K562 (cell line): ENCODE data around the gene TMEM217. TPM values are rescaled to one million over a fixed set of nuclear protein-coding genes. Genes with fewer than 3 reads are reported as not detected.
A peak's percentile ranks its signal among the peaks of the same experiment; 100 is the strongest.

Experiments
- ERF ChIP-seq: fragments of 450-650 bp; formaldehyde crosslinking; IDR thresholded peaks from 2 replicates; pipeline ENCODE4 v1.4.0; 2020; ENCODE audit warnings: mild to moderate bottlenecking, mixed read lengths
- ESRRA ChIP-seq: fragments of 450-650 bp; IDR thresholded peaks from 2 replicates; pipeline ENCODE4 v1.6.1; 2014; ENCODE audit warnings: low read depth, mild to moderate bottlenecking, moderate library complexity, borderline replicate concordance
- MTA1 ChIP-seq: fragments of 450-650 bp; IDR thresholded peaks from 2 replicates; pipeline ENCODE4 v1.6.1; 2017; ENCODE audit warnings: borderline replicate concordance
- RB1 ChIP-seq: fragments of 450-650 bp; IDR thresholded peaks from 2 replicates; pipeline ENCODE4 v1.6.1; 2017; ENCODE audit warnings: low read depth, mild to moderate bottlenecking
- RBBP5 ChIP-seq: fragments of 200-600 bp; sonication (generic); IDR thresholded peaks from 2 replicates; pipeline ENCODE4 v1.6.1; 2012; ENCODE audit warnings: borderline replicate concordance, mild to moderate bottlenecking, low read length, control low read depth, inconsistent platforms; ENCODE audit not compliant: insufficient read depth, poor library complexity, severe bottlenecking
- TEAD1 ChIP-seq, 2 experiments: fragments of 450-650 bp in 1 of 2; sonication (generic) in 1 of 2; formaldehyde crosslinking; IDR thresholded peaks; 2 replicates each; pipeline versions ENCODE4 v1.4.0 to v1.8.0; 2020 to 2022; ENCODE audit warnings: mild to moderate bottlenecking in 2 of 2, missing genetic modification reagents in 1 of 2
- ZNF79 ChIP-seq: fragments of 250-450 bp; sonication (Bioruptor Pico); IDR thresholded peaks from 2 replicates; pipeline ENCODE4 v1.4.0; 2020; ENCODE audit warnings: low read depth, mild to moderate bottlenecking, moderate library complexity
- polyA plus RNA-seq, 8 experiments: library from polyadenylated mRNA; depleted of rRNA in 4 of 8; stranded (reverse) in 5 of 8; unstranded in 3 of 8; fragments of >200 nt; fragmentation: Nextera tagmentation in 2 of 8; fragmentation: Illumina TruSeq in 1 of 8; extraction: Ambion mirVana in 2 of 8; extraction: Trizol in 1 of 8; gene quantifications; 2 replicates each; pipeline versions ENCODE4 v1.2.1 to v1.2.3, GENCODE V29; 2011 to 2014; ENCODE audit warnings: inconsistent platforms in 1 of 8, missing spikeins in 1 of 8
- total RNA-seq, 7 experiments: library from RNA; depleted of rRNA in 6 of 7; stranded (reverse); fragments of >200 nt in 6 of 7; fragmentation: Illumina TruSeq in 2 of 7; extraction: Trizol in 2 of 7; gene quantifications; 2 replicates each; pipeline versions ENCODE4 v1.2.1 to v1.2.3, GENCODE V29; 2011 to 2021; ENCODE audit warnings: low replicate concordance in 1 of 7
- TF ChIP-seq, protein P1 (sequence below): fragments of 200-800 bp; sonication (Bioruptor generic); IDR thresholded peaks from 2 replicates; pipeline ENCODE4 v1.6.1; 2017; ENCODE audit warnings: missing genetic modification characterization, missing compliant biosample characterization
- TF ChIP-seq, protein P2 (sequence below): fragments of 450-650 bp; IDR thresholded peaks from 2 replicates; pipeline ENCODE4 v1.6.1; 2016
- TF ChIP-seq, protein P3 (sequence below), 2 experiments: fragments of 450-650 bp; formaldehyde crosslinking in 1 of 2; IDR thresholded peaks; 2 replicates each; pipeline versions ENCODE4 v1.4.0 to v1.6.1; 2014 to 2020; ENCODE audit warnings: mild to moderate bottlenecking in 2 of 2, borderline replicate concordance in 1 of 2, low read depth in 1 of 2
- TF ChIP-seq, protein P4 (sequence below): fragments of 250-450 bp; sonication (Bioruptor Pico); IDR thresholded peaks from 2 replicates; pipeline ENCODE4 v1.5.0; 2021; ENCODE audit warnings: mild to moderate bottlenecking, moderate library complexity

The TMEM217 gene
- total and polyA plus RNA-seq, 9 of the 15 experiments (the other 6 are each of a cell fraction or from before 2014, with no cell fraction given) = 1.3 to 8.0 (median 1.9) TPM

DNA sequence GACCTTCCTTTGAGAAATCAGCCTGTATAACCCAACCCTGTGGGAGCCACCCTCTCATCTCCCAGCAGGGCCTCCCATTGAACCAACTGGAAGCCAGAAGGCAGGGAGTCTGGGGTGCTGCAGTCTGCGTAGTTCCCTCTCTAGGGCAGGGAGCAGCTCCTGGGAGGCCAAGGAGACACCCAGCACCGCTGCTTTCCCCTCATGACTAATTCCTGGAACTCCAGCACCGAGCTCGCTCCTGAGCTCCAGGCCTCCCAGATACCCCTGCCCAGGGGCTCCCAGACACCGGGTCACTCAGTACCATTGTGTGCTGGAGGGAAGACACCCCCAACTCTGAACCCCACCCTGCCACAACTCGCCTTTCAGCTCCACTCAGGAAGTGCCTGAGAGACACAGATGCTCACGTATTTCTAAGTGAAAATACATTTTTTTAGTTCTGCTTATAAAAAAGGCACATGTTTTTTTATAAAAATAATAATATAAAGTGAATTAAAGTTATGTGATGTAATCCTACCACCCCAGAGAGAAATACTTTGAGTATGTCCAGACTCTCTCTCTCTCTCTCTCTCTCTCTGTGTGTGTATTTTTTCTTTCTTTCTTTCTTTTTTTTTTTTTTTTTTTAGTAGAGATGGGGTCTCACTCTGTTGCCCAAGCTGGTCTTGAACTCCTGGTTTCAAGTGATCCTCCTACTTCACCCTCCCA, 70.5 kb downstream of the TMEM217 start (continued):
- TF ChIP-seq, protein P1, sequence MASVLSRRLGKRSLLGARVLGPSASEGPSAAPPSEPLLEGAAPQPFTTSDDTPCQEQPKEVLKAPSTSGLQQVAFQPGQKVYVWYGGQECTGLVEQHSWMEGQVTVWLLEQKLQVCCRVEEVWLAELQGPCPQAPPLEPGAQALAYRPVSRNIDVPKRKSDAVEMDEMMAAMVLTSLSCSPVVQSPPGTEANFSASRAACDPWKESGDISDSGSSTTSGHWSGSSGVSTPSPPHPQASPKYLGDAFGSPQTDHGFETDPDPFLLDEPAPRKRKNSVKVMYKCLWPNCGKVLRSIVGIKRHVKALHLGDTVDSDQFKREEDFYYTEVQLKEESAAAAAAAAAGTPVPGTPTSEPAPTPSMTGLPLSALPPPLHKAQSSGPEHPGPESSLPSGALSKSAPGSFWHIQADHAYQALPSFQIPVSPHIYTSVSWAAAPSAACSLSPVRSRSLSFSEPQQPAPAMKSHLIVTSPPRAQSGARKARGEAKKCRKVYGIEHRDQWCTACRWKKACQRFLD = 0 out of 2 replicates have a peak, but pooled peaks have one; percentile 35
- TF ChIP-seq, protein P2, sequence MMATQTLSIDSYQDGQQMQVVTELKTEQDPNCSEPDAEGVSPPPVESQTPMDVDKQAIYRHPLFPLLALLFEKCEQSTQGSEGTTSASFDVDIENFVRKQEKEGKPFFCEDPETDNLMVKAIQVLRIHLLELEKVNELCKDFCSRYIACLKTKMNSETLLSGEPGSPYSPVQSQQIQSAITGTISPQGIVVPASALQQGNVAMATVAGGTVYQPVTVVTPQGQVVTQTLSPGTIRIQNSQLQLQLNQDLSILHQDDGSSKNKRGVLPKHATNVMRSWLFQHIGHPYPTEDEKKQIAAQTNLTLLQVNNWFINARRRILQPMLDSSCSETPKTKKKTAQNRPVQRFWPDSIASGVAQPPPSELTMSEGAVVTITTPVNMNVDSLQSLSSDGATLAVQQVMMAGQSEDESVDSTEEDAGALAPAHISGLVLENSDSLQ = no peak
- 0 out of 2 replicates have a peak, but pooled peaks have one; percentile 10 for TF ChIP-seq ZNF79 (CRISPR knock-in tag)
- TF ChIP-seq, protein P3, sequence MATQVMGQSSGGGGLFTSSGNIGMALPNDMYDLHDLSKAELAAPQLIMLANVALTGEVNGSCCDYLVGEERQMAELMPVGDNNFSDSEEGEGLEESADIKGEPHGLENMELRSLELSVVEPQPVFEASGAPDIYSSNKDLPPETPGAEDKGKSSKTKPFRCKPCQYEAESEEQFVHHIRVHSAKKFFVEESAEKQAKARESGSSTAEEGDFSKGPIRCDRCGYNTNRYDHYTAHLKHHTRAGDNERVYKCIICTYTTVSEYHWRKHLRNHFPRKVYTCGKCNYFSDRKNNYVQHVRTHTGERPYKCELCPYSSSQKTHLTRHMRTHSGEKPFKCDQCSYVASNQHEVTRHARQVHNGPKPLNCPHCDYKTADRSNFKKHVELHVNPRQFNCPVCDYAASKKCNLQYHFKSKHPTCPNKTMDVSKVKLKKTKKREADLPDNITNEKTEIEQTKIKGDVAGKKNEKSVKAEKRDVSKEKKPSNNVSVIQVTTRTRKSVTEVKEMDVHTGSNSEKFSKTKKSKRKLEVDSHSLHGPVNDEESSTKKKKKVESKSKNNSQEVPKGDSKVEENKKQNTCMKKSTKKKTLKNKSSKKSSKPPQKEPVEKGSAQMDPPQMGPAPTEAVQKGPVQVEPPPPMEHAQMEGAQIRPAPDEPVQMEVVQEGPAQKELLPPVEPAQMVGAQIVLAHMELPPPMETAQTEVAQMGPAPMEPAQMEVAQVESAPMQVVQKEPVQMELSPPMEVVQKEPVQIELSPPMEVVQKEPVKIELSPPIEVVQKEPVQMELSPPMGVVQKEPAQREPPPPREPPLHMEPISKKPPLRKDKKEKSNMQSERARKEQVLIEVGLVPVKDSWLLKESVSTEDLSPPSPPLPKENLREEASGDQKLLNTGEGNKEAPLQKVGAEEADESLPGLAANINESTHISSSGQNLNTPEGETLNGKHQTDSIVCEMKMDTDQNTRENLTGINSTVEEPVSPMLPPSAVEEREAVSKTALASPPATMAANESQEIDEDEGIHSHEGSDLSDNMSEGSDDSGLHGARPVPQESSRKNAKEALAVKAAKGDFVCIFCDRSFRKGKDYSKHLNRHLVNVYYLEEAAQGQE (IDR thresholded peaks at IDR 0.05; ENCODE audit: borderline replicate concordance) = no peak
- TF ChIP-seq, protein P3 (CRISPR knock-in tag; IDR thresholded peaks at IDR 0.05; ENCODE audit: low read depth) = peak; percentile 77; the same call in 1 of the 2 replicates
- no peak for TF ChIP-seq MTA1
- TF ChIP-seq RBBP5 = no peak
- no peak for TF ChIP-seq ESRRA
- peak; percentile 8; the same call in 1 of the 2 replicates for TF ChIP-seq RB1
- TF ChIP-seq ERF (CRISPR knock-in tag) = peak; percentile 70; the same call in 1 of the 2 replicates
- peak in 1 of 2 experiments; percentile 41; a peak in 1 of 4 replicates for TF ChIP-seq TEAD1 (CRISPR knock-in tag; IDR thresholded peaks at IDR 0.05)
- TF ChIP-seq, protein P4, sequence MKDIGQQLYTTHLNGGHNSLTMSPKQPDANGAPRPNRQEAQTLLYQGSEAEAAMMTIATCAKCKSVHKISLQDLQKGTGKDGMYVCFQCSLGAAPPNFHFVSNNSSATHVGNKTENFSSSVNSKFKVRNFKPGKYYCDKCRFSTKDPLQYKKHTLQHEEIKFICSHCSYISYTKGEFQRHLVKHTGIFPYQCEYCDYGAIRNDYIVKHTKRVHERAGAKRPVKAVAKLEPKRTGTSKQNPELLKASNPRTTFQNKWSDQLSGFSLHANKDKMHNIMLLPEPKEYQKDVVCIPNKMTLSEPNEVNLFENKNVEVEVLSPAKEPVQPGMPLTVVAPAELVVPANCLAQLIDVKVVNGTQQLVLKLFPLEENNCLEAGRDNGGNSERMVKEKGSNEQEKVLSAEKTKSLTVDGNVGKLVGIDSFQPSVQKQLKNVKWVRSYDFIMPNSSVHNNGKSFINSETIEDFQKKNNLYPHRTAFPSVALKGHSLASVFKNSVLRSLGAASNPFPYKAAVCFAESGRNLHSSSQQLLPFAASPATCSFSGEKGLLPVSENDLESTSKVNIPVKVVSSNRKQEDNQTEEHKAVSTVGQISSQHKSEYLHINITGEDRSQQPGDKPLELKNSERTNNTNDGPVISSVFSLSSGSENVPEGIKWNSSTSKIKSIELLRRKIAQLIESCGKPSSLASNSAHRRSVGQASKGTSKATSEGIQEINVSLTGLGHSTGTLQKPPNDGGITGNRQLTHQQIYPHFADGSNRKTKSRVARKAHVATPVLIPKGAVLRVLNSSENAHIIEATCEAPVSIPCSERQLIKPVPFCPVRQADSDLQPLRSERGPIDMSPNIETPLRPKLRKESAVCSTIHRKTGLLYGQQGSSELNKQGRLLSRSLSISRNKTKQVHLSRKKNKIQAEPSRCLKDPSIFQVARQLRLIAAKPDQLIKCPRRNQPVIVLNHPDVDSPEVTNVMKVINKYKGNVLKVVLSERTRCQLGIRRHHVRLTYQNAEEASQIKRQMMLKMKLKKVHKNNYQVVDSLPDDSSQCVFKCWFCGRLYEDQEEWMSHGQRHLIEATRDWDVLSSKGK (CRISPR knock-in tag) = no peak
